ENCODE results near the gene POLR3E.
"Not testable (repeated sequence)": the region's sequence is repeated elsewhere in the genome, so short reads cannot be mapped to it uniquely, and the experiment has no call there.

POLR3E gene

GRCh38 chr16:22366371-22366770, 69.2 kb downstream of the POLR3E start:
- no peak for DNase-seq (ENCODE audit: low read depth)

GRCh38 chr16:22366889-22367288, 69.7 kb downstream of the POLR3E start:
- no peak for DNase-seq (ENCODE audit: low read depth)

GRCh38 chr16:22368200-22368826, 71.1 kb downstream of the POLR3E start:
- DNase-seq (ENCODE audit: low read depth) = not testable (repeated sequence)

DNA sequence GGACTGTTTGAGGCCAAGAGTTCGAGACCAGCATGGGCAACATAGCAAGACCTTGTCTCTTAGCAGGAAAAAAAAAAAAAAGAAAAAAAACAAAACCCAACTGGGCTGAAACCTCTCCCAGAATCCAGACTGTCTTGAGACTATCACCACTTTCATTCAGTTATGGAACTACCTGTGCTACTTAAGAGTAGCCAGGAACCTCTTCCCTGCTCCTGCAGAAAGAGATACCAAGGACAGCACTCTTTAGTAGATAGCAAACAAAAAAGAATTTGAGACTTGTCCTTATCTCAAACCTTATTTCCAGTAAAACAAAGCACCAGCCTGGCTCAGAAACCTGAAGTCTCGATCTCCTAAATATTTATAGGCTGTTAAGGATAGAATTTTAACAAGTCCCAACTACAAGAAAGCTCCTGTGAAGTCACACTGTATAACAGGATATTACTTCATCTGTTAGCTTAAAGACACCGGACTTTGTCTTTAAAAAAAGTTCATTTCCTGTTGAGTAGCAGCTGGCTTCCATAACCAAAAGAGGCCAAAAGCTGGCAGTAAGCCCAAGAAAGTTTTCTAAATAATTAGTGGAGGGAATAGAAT, 72.1 kb downstream of the POLR3E start:
- no peak for DNase-seq (ENCODE audit: low read depth)

DNA sequence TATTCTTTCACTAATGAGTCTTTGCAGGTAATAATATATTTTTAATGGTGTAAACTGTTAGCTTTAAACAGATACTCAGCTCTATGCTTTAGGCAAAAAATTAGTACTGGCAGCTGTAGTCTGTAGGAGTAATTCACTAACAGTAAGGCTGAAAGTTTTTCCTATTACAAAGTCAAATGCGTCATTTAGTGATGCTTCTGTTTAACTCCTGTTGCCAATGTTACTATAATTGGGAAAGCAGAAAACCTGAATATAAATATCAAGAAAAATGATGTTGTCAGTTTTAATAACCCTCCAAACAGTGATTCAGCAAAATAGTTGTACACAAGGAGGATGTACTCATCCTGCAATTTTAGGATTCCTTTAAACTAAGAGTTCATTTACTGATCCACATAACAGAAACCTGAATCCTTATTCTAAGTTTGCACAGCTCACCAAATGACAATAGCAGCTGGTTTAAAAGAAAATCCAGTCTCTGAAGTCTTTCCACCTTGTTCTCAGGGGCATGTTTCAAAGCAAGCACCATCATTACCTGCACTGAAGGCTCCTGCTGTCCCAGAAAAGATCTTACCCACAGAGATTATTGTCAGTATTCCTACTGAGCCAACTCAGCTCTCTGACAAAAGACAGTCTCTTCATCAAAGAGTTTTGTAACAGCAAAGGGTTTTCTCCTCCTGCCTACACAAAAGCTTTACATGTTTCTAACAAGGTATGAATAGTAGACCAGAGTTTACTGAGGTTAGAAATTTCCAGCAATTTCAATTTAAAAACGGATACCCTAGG, 73.0 kb downstream of the POLR3E start:
- no peak for DNase-seq (ENCODE audit: low read depth)

DNA sequence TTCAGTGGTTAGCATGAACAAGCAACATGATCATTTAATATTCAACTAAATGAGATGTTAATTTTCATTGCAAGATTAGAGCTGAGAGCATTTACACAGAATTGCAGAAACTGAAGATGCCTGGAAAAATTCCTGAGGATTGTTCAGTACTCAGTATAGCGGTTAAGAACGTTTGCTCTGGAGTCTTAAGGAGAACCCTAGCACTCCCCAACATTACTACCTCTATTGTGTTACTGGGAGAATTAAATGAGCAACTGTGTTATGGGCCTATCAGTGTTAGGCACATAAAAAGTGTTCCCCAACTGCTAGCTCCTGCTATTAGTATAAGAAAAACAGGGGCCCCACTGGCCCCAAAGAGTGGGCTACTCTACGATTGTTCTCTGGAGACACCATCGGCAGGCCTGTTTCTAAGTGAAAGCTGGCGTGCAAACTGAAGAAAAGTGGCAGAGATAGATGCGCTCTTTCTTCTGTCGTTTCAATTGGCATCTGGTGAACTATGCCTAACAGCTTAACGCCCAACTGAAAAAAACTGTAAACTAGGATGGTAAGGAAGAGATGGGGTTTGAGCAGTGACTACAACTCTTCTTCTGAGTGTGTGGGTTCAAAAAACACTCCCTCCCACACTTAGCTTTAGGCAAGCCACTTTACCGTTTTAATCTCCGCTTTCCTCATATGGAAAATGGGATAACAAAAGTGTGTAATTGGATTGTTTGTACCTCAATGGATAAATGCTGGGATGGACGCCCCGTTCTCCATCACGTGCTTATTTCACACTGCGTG, 75.9 kb downstream of the POLR3E start:
- no peak for DNase-seq (ENCODE audit: low read depth)

DNA sequence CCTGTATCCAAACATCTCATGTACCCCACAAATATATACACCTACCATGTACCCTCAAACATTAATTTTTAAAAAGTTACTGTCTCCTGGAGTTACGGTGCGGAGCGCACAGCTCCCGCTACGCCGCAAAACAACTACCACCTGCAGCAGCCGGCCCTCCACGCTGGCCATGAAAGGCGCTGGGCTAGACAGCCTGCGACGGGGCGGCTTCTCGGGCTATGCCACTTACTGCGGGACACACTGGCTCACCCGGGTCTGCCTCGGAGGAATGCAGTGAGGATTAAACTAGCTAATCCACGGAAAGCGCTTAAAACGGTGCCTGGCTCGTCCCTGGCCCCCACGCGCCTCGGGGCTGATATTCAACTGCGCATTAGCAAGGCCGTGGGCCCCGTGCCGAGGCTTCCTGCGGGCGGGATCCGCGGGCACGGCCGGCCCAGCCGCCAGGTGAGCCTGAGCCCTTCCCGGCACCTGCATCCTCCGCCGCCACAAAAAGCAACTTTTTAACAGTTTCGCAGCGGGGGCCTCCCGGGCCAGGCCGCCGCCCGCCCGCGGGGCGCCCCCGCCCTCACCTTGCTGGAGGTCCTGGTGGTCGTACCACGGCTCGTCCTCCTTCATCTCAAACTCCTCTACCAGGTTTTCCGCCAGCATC, 76.6 kb downstream of the POLR3E start:
- no peak for DNase-seq (ENCODE audit: low read depth)

DNA sequence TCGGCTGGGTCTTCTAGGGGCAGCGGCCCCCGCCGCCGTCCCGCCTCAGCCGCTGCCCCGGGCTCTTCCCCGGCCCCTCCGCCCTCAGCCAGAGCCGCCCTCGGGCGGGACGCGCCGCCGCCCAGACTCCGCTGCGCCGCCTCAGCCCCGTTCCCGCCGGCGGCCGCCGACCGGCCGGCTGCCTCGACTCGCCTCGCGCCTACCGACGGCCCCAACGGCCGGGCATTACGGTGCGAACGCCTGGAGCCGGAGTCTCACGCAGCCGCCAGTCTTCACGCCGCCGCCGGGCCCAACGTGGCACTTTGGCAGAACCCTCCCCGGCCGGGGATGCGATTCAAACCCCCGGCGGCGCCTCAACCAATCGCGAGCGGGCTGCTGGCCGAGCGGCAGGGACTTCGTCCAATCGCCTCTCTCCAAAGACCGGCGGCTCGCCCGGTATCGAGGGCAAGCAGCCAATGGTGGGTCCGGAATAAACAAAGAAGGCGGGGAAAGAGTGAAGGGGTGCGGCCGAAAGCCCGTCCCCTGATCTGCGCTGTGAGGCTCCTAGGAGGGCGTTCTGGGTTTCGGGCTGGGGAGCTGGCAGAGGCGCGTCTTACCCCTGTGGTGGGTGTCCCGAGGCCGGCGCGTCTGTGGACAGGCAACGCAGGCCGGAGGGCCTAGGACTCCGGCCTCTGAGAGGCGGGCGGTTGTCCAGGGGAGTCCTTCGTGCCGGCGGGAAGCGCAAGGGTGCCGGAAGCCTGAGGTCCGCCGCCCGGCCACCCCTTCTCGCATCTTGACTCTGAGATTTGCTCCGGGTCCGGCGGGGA, 77.3 kb downstream of the POLR3E start, which contains the start of gene CDR2:
TSS of gene CDR2 (minus strand) at position 309 of the 806 bp plus-strand sequence. CDS start 310 bp downstream, outside the sequence.
- DNase-seq (ENCODE audit: low read depth) = peak; percentile 98

DNA sequence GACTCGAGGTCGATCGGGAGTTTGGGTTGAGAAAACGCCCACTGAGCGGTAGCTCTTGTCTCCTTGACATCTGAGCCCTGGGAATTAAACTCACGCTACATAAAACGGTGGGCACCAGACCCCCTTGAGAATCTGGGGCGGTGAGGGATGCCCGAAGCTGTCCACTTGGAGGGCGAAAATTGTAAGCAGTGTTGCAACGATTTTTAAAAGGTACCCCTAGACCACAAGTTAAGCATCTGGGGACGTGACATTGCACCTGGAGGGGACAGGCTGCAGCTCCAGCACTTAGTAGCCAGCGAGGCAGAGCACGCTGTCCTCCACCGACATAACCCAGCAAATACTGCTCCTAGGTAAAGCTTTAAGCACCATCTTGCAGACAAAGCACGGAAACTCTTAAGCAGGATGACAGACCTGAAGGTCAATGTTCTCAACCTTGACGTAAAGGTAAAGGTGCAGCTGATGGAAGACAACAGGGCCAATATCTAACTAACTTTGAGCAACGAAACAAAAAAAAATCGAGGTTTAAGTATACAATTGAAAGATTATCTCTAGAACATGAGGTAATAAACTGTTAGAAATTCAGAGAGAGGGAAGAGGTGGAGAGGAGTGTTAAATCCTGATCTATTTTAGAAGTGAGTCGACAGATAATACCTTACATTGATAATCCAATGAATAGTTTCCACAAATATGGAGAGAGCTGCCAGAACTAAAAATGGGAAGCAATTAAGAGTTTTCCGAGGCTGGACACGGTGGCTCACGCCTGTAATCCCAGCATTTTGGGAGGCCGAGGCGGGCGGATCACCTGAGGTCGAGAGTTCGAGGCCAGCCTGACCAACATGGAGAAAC, 78.1 kb downstream of the POLR3E start:
- no peak for DNase-seq (ENCODE audit: low read depth)

GRCh38 chr16:22375963-22376640, 78.9 kb downstream of the POLR3E start:
- no peak for DNase-seq (ENCODE audit: low read depth)

GRCh38 chr16:22379656-22380055, 82.4 kb downstream of the POLR3E start:
- DNase-seq (ENCODE audit: low read depth) = no peak

DNA sequence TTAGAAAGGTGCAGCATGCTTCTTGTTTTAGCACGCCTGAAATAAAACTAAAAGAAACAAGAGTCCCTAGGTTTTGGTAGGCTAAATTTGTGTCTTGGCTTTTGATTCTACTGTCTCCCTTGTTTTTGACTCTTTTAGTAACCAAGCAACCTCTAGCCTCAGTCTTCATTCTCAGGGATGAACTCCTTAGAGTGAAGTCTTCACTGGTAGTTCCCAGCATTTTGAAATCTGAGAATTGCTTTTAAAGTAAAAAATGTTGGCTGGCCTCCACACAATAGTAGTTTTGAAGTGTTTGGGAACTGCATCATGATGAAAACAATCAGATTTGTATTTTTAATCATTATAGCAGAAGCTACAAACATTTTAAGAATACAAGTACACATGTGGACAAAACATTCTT, 83.3 kb downstream of the POLR3E start:
- DNase-seq (ENCODE audit: low read depth) = no peak

DNA sequence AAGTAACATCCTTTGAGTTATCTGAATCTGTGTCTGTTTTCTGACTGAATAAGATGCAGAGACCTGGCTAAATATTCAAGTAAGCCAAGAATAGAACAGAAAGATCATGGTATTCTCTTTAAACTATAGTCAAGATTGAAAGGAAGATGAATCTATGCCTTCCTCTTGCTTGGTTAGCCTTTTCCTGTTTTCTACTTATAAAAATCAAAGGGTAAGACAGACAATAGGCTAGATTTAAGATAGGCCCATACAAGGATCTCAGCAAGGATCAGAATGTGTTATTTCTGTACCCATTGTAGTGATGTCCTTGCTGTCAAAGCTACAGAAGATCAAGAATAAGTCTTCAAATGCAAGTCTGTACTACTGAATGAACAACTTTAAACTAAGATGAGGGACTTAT, 84.2 kb downstream of the POLR3E start:
- DNase-seq (ENCODE audit: low read depth) = no peak

DNA sequence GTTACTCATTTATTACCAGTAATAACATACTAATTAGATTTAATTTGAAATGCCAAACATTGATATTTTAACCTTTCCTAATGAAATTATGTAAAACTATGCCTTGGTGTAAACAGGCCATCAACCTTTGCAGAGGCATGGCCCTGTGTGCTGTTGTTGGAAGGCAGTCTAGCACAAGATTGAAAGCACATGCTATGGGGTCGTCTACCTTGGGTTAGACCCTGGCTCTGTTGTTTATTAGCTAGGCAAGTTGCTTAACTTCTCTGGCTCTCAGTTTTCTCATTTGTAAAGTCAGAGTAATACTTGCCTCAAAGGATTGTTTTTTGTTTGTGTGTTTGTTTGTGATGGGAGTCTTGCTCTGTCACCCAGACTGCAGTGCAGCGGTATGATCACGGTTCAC, 86.6 kb downstream of the POLR3E start:
- DNase-seq (ENCODE audit: low read depth) = no peak

Data from T follicular helper cell (primary cell).